SH-SY5Y (cell line): ENCODE measurements around the gene TSPAN19.

Source experiments
- GATA2 ChIP-seq: IDR thresholded peaks from 2 replicates; pipeline ENCODE4 v1.6.1; 2011; ENCODE audit warnings: mild to moderate bottlenecking, low read depth, low read length
- GATA3 ChIP-seq: IDR thresholded peaks from 2 replicates; pipeline ENCODE4 v1.6.1; 2011; ENCODE audit warnings: low read depth, mild to moderate bottlenecking, low read length, moderate library complexity

The TSPAN19 gene

GRCh38 chr12:84978921-84979320 lies 57.2 kb downstream of the TSPAN19 start:
- TF ChIP-seq GATA3 (no peak), GATA2 (no peak)

GRCh38 chr12:84976133-84976532 lies 59.9 kb downstream of the TSPAN19 start:
- no peak for TF ChIP-seq GATA3
- TF ChIP-seq GATA2 = no peak

GRCh38 chr12:84974155-84974815 lies 61.8 kb downstream of the TSPAN19 start:
- no peak for TF ChIP-seq GATA2
- no peak for TF ChIP-seq GATA3

GRCh38 chr12:84973026-84973425 lies 63.1 kb downstream of the TSPAN19 start:
- TF ChIP-seq GATA3 (no peak), GATA2 (no peak)

GRCh38 chr12:84969226-84969625 lies 66.9 kb downstream of the TSPAN19 start:
- no peak for TF ChIP-seq GATA2
- TF ChIP-seq GATA3 = no peak
